ENCODE data around the gene DHRSX. TPM values are rescaled to one million over a fixed set of nuclear protein-coding genes. Genes with fewer than 3 reads are reported as not detected.
"Not testable (repeated sequence)": the region's sequence is repeated elsewhere in the genome, so short reads cannot be mapped to it uniquely, and the experiment has no call there.

The DHRSX gene
- total RNA-seq, 1 donor from 2014 or later, result 40.7 TPM

DNA sequence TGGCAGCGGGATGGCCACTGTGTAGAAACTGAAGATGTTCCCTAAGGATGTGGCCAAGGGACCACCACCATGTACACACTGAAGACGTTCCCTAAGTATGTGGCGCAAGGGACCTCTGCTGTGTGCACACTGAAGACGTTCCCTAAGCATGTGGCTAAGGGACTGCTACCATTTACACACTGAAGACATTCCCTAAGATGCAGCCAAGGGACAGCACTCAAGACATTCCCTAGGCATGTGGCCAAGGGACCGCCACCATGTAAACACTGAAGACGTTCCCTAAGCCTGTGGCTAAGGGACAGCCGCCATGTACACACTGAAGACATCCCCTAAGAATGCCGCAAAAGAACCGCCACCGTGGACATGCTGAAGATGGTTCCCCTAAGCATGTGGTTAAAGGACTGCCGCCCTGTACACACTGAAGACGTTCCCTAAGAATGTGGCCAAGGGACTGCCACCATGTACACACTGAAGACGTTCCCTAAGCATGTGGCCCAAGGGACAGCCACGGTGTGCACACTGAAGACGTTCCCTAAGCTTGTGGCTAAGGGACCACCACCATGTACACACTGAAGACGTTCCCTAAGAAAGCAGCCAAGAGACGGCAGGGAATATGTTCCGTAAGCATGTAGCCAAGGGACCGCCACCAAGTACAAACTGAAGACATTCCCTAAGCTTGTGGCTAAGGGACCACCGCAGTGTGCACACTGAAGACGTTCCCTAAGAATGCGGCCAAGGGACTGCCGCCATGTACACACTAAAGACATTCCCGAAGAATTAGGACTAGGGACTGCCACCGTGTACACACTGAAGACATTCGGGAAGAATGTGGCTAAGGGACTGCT, 43.3 kb downstream of the DHRSX start:
- DNase-seq (ENCODE audit: low read depth), result no peak

DNA sequence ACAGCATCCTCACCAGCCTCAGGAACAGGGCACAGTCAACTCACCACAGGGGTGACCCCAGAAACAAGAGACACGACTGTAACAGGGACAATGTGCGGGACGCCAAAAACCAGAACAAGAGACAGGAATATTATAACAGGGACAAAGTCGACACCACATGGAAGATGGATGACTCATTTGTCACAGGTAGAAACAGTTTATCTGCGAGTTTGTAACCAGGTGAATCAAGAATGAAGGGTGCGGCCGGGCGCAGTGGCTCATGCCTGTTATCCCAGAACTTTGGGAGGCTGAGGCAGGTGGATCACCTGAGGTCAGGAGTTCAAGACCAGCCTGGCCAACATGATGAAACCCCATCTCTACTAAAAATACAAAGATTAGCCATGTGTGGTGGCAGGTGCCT, 44.7 kb downstream of the DHRSX start:
- DNase-seq (ENCODE audit: low read depth), result not testable (repeated sequence)

DNA sequence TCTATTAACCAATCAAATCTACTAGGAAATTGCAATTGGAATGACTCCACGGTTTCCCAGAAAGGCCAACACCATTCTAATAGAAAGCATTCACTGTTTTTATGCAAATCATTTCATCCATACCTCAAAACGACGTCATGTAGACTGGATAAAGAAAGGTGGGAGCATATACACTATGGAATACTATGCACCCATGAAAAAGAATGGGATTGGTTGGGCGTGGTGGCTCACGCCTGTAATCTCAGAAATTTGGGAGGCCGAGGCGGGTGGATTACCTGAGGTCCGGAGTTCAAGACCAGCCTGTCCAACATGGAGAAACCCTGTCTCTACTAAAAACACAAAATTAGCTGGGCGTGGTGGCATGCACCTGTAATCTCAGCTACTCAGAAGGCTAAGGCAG, 46.2 kb downstream of the DHRSX start:
- DNase-seq (ENCODE audit: low read depth), result not testable (repeated sequence)

GRCh38 chrX:2452799-2453198, 48.0 kb downstream of the DHRSX start:
- DNase-seq (ENCODE audit: low read depth), result no peak

- no peak for DNase-seq (ENCODE audit: low read depth)
Observed at GRCh38 chrX:2452317-2452784, 48.4 kb downstream of the DHRSX start.

DNA sequence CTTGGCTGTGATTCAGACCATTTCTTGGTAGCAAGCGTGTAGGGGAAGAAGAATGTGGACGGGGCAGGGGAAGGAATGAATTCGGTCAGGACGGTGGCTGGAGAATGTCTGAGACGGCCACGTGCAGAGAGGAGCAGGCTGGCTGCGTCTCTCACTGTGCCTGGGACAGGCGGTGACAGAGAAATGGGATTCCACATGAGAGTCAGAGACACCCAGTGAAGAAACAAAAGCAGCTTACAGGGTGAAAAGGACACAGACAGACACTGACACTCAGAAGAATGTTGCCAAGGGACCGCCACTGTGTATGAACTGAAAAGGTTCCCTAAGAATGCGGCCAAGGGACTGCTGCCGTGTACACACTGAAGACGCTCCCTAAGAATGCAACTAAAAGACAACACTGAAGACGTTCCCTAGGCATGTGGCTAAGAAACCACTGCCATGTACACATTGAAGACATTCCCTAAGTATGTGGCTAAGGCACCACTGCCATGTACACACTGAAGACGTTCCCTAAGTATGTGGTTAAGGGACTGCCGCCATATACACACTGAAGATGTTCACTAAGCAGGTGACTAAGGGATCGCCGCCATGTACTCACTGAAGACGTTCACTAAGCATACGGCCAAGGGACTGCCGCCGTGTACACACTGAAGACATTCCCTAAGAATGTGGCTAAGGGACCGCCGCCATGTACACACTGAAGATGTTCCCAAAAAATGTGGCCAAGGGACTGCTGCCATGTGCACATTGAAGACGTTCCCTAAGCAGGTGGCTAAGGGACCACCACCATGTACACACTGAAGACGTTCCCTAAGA, 49.1 kb downstream of the DHRSX start:
- no peak for DNase-seq (ENCODE audit: low read depth)

DNA sequence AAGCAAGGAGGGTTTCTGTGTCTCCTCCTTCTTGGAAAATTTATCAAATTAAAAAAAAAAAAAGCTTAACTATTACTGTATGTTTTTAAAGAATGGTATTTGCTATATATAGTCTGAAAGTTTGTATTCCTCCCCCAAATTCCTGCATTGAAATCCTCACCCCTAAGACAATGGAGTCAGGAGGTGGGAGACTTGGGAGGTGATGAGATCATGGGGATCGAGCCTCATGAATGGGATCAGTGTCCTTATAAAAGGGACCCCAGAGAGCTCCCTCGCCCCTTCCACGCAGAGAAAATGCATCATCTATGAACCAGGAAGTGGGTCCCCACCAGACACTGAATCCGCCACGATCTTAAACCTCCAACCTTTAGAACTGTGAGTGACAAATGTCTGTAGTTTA, 50.1 kb downstream of the DHRSX start:
- DNase-seq (ENCODE audit: low read depth), result no peak

GRCh38 chrX:2449135-2449886, 51.5 kb downstream of the DHRSX start:
- no peak for DNase-seq (ENCODE audit: low read depth)

DNA sequence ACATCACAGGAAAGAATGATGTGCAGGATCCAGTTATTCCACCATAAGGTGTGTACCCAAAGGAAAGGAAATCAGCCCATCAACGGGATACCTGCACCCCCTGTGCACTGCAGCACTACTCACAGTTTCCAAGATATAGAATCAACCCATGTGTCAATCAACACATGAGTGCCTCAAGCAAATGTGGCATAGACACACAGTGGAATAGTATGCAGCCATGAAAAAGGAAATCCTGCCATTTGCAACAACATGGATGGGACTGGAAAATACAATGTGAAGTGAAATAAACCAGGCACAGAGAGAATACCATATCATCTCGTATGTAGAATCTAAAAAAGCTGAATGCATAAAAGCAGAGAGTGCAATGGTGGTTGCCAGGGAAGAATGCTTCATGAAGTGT, 53.3 kb downstream of the DHRSX start:
- no peak for DNase-seq (ENCODE audit: low read depth)

- DNase-seq (ENCODE audit: low read depth), result no peak
Observed at GRCh38 chrX:2446815-2447214, 54.0 kb downstream of the DHRSX start.

- DNase-seq (ENCODE audit: low read depth), result no peak
Observed at GRCh38 chrX:2445662-2446623, 54.8 kb downstream of the DHRSX start.

DNA sequence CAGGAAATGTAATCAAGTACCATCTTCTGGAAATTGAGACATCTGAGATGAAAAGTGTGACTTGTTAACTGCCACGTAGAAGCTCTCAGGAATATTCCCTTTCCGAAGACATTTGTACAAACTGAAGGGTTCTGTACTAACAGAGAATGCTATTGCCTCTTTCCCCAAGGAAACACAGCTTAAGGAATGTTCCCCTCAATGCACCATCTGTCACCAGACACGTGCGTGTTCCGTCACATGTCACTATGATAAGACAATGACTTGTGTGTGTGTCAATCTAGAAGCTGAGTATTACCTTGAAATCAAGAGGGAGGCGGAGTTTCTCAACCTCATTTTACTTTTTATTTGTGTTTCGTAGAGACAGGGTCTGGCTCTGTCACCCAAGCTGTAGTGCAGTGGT, 58.1 kb downstream of the DHRSX start:
- DNase-seq (ENCODE audit: low read depth), result no peak

- DNase-seq (ENCODE audit: low read depth), result no peak
Observed at GRCh38 chrX:2441466-2441865, 59.3 kb downstream of the DHRSX start.

DNA sequence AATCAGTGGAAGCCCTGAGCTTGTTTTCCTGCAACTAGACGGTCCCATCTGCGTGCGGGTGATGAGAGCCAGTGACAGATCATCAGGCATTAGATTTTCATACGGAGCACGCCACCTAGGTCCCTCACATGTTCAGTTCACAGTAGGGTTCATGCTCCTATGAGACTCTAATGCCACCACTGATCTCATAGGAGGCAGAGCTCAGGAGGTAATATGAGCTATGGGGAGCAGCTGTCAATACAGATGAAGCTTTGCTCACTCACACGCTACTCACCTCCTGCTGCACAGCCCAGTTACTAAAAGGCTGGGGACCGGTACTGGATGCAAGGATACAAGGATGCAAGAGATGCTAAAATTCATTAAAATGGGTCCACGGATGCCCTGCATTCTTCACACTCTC, 61.2 kb downstream of the DHRSX start:
- no peak for DNase-seq (ENCODE audit: low read depth)

DNA sequence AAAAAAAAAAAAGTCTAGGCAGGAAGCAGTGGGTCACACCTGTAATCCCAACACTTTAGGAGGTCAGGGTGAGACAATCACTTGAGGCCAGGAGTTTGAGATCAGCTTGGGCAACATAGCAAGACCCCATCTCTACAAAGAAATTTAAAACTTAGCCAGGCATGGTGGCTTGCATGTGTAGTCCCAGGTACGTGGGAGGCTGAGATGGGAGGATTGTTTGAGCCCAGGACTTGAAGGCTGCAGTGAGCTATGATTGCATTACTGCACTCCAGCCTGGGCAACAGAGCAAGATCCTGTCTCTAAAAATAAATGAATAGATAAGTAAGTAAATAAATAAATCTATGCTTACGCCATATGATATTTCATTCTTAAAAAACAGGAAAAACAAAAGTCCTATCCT, 65.3 kb downstream of the DHRSX start:
- no peak for DNase-seq (ENCODE audit: low read depth)

GRCh38 chrX:2434270-2435163, 66.3 kb downstream of the DHRSX start:
- DNase-seq (ENCODE audit: low read depth), result no peak

- no peak for DNase-seq (ENCODE audit: low read depth)
Observed at GRCh38 chrX:2432298-2432863, 68.4 kb downstream of the DHRSX start.

DNA sequence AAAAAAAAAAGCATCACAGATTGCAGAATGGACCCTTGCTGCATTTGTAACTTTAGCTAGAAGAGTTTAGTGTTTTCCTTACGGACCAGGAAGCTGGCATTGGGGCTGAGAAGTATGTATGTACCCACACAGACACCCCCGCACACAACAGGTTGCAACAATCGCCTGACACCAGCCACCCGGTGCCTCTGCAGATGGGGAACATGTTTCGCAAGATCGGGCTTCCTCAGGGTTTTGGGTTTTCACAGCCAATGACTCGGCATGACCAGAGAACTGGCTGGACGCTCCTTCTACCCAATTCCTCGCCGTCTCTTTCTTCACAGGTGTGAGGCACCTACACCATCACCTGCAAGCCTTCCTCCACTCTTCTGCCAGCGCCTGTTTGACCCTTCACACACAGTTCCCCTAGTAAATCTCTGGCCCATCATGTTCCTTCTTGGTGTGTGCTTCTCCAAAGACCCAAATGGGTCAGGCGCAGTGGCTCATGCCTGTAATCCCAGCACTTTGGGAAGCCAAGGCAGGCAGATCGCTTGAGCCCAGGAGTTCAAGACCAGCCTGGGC, 70.4 kb downstream of the DHRSX start:
- DNase-seq (ENCODE audit: low read depth), result no peak

- DNase-seq (ENCODE audit: low read depth), result no peak
Observed at GRCh38 chrX:2427737-2428136, 73.0 kb downstream of the DHRSX start.

Data from myocyte (in vitro differentiated cells).